SU-DHL-6 (cell line): ENCODE data around the gene COG4.

Experiments used
- EZH2phosphoT487 ChIP-seq: fragments of 200-600 bp; sonication (generic), shearing (Covaris generic); conservative IDR thresholded peaks from 2 replicates; pipeline ENCODE4 v1.6.1; 2018; ENCODE audit warnings: mild to moderate bottlenecking, antibody characterized with exemption, low read length, moderate library complexity, mixed read lengths
- TF ChIP-seq, protein P1 (sequence below): fragments of 200-600 bp; sonication (generic); IDR thresholded peaks from one replicate; pipeline ENCODE4 v1.5.1; 2017; ENCODE audit warnings: antibody characterized with exemption, mild to moderate bottlenecking, low read length, moderate library complexity; ENCODE audit not compliant: insufficient read depth, poor library complexity, severe bottlenecking

- TF ChIP-seq, protein P1, sequence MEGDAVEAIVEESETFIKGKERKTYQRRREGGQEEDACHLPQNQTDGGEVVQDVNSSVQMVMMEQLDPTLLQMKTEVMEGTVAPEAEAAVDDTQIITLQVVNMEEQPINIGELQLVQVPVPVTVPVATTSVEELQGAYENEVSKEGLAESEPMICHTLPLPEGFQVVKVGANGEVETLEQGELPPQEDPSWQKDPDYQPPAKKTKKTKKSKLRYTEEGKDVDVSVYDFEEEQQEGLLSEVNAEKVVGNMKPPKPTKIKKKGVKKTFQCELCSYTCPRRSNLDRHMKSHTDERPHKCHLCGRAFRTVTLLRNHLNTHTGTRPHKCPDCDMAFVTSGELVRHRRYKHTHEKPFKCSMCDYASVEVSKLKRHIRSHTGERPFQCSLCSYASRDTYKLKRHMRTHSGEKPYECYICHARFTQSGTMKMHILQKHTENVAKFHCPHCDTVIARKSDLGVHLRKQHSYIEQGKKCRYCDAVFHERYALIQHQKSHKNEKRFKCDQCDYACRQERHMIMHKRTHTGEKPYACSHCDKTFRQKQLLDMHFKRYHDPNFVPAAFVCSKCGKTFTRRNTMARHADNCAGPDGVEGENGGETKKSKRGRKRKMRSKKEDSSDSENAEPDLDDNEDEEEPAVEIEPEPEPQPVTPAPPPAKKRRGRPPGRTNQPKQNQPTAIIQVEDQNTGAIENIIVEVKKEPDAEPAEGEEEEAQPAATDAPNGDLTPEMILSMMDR: no peak
- no peak for TF ChIP-seq EZH2phosphoT487
These were observed 55.7 kb downstream of the COG4 start for GRCh38 chr16:70467608-70468007.
